SK-N-SH (cell line): ENCODE measurements around the gene TMTC2. TPM values are rescaled to one million over a fixed set of nuclear protein-coding genes. Genes with fewer than 3 reads are reported as not detected.

Experiments used
- CTCF ChIA-PET: fragments of 300-600, 350-600 bp; formaldehyde crosslinking; extraction: SDS; loops from one replicate; lab custom pipeline; 2021; lab: Yijun Ruan, JAX
- POLR2A ChIA-PET: fragments of 350-600 bp; sonication (Branson Sonifier 250); formaldehyde crosslinking; extraction: SDS; loops from one replicate; lab custom pipeline; 2020; ENCODE audit warnings: antibody characterized with exemption, inconsistent platforms; lab: Yijun Ruan, JAX
- DNase-seq: peaks from one replicate; pipeline ENCODE4 v3.0.0; 2012
- H2AFZ ChIP-seq: fragments of 200-600 bp; sonication (generic); 2 replicates; pipeline ENCODE4 v1.8.1; 2016; ENCODE audit warnings: antibody characterized with exemption, mild to moderate bottlenecking, low read depth
- H3F3A ChIP-seq: fragments of 200-600 bp; sonication (generic); replicated peaks from 2 replicates; pipeline ENCODE3; 2016; ENCODE audit warnings: antibody characterized with exemption, mild to moderate bottlenecking; ENCODE audit not compliant: insufficient read depth
- H3K27ac ChIP-seq, 2 experiments: fragments of 200-500 bp in 1 of 2; fragments of 200-600 bp in 1 of 2; sonication (Bioruptor generic) in 1 of 2; sonication (generic), shearing (Covaris generic) in 1 of 2; 2 replicates each; pipeline versions ENCODE4 v1.5.1 to v1.6.1; 2014 to 2016; ENCODE audit warnings: low read depth in 2 of 2, inconsistent platforms in 1 of 2, low read length in 1 of 2, mild to moderate bottlenecking in 1 of 2, mixed read lengths in 1 of 2
- H3K27me3 ChIP-seq: fragments of 200-600 bp; sonication (generic), shearing (Covaris generic); 2 replicates; pipeline ENCODE4 v1.6.1; 2016; ENCODE audit warnings: mixed run types; ENCODE audit not compliant: insufficient read depth
- H3K36me3 ChIP-seq, 2 experiments: fragments of 200-500 bp in 1 of 2; fragments of 200-600 bp in 1 of 2; sonication (Bioruptor generic) in 1 of 2; sonication (generic) in 1 of 2; replicated peaks in 1 of 2; 2 replicates each; pipeline versions ENCODE3 to v1.5.1; 2014 to 2016; ENCODE audit warnings: low read length in 1 of 2, mild to moderate bottlenecking in 1 of 2; ENCODE audit not compliant: insufficient read depth in 2 of 2, control insufficient read depth in 1 of 2
- H3K4me1 ChIP-seq, 2 experiments: fragments of 200-500 bp in 1 of 2; fragments of 200-600 bp in 1 of 2; sonication (Bioruptor generic) in 1 of 2; sonication (generic), shearing (Covaris generic) in 1 of 2; 2 replicates each; pipeline versions ENCODE4 v1.5.1 to v1.6.1; 2014 to 2016; ENCODE audit warnings: low read depth in 1 of 2, low read length in 1 of 2, mixed run types in 1 of 2; ENCODE audit not compliant: insufficient read depth in 2 of 2, control insufficient read depth in 1 of 2
- H3K4me2 ChIP-seq: fragments of 200-600 bp; sonication (generic), shearing (Covaris generic); 2 replicates; pipeline ENCODE4 v1.6.1; 2017; ENCODE audit warnings: mixed run types
- H3K4me3 ChIP-seq, 2 experiments: fragments of 200-500 bp in 1 of 2; fragments of 200-600 bp in 1 of 2; sonication (Bioruptor generic) in 1 of 2; sonication (generic), shearing (Covaris generic) in 1 of 2; 2 replicates each; pipeline versions ENCODE4 v1.5.1 to v1.8.1; 2014 to 2016; ENCODE audit warnings: low read depth in 2 of 2, inconsistent platforms in 1 of 2, low read length in 1 of 2, mild to moderate bottlenecking in 1 of 2, mixed read lengths in 1 of 2, moderate library complexity in 1 of 2
- H3K79me2 ChIP-seq: fragments of 200-600 bp; sonication (generic); 2 replicates; pipeline ENCODE4 v1.8.1; 2017; ENCODE audit warnings: mild to moderate bottlenecking; ENCODE audit not compliant: insufficient read depth
- H3K9ac ChIP-seq: fragments of 200-600 bp; sonication (generic); 2 replicates; pipeline ENCODE4 v1.6.1; 2017; ENCODE audit warnings: mixed run types
- H3K9me2 ChIP-seq: fragments of 200-600 bp; sonication (generic); 2 replicates; pipeline ENCODE4 v1.6.1; 2017; ENCODE audit warnings: mixed run types
- H3K9me3 ChIP-seq: fragments of 200-600 bp; sonication (generic); 2 replicates; pipeline ENCODE4 v1.6.1; 2017; ENCODE audit warnings: mixed run types, mild to moderate bottlenecking, moderate library complexity
- H4K20me1 ChIP-seq: fragments of 200-600 bp; sonication (generic); 2 replicates; pipeline ENCODE4 v1.6.1; 2017; ENCODE audit warnings: mild to moderate bottlenecking, mixed run types; ENCODE audit not compliant: insufficient read depth
- ELF1 ChIP-seq: IDR thresholded peaks from 2 replicates; pipeline ENCODE4 v1.4.0; 2012
- FOSL2 ChIP-seq: IDR thresholded peaks from 2 replicates; pipeline ENCODE4 v1.4.0; 2012; ENCODE audit warnings: low read depth, mild to moderate bottlenecking, moderate library complexity, borderline replicate concordance
- FOXJ3 ChIP-seq: sonication (generic); formaldehyde crosslinking; IDR thresholded peaks from 2 replicates; pipeline ENCODE4 v1.5.1; 2020; ENCODE audit warnings: mild to moderate bottlenecking, missing genetic modification reagents
- GATA2 ChIP-seq: sonication (generic); formaldehyde crosslinking; IDR thresholded peaks from 2 replicates; pipeline ENCODE4 v1.5.0; 2020; ENCODE audit warnings: mild to moderate bottlenecking, missing genetic modification reagents
- JUND ChIP-seq: IDR thresholded peaks from 2 replicates; pipeline ENCODE4 v1.4.0; 2012
- MAX ChIP-seq: IDR thresholded peaks from 2 replicates; pipeline ENCODE4 v1.4.0; 2012; ENCODE audit warnings: low read depth
- MEF2A ChIP-seq: IDR thresholded peaks from 2 replicates; pipeline ENCODE4 v1.4.0; 2012; ENCODE audit warnings: low read depth, borderline replicate concordance
- RAD21 ChIP-seq: IDR thresholded peaks from 2 replicates; pipeline ENCODE4 v1.6.1; 2012; ENCODE audit warnings: mild to moderate bottlenecking, low read length
- RCOR1 ChIP-seq: fragments of 150-350 bp; IDR thresholded peaks from 2 replicates; pipeline ENCODE4 v1.6.1; 2017; ENCODE audit warnings: antibody characterized with exemption, low read length
- SIN3A ChIP-seq: IDR thresholded peaks from 2 replicates; pipeline ENCODE4 v1.6.1; 2012; ENCODE audit warnings: low read depth, mild to moderate bottlenecking, low read length, moderate library complexity, borderline replicate concordance
- TCF12 ChIP-seq: IDR thresholded peaks from 2 replicates; pipeline ENCODE4 v1.4.0; 2012
- YY1 ChIP-seq: IDR thresholded peaks from 2 replicates; pipeline ENCODE4 v1.4.0; 2012; ENCODE audit warnings: low read depth, mild to moderate bottlenecking
- ZBTB33 ChIP-seq: IDR thresholded peaks from 2 replicates; pipeline ENCODE4 v1.4.0; 2012; ENCODE audit warnings: low read depth, borderline replicate concordance
- WGBS: methylation state at CpG from one replicate; pipeline ENCODE4 v1.1.6; 2017; ENCODE audit warnings: low lambda C conversion rate; 5-methylcytosine and 5-hydroxymethylcytosine counted together
- polyA plus RNA-seq, 3 experiments: library from polyadenylated mRNA; depleted of rRNA; stranded (reverse); fragments of >200 nt; gene quantifications; 2 replicates each; pipeline ENCODE4 v1.2.3, GENCODE V29; 2012
- TF ChIP-seq, protein P1 (sequence below): IDR thresholded peaks from 2 replicates; pipeline ENCODE4; 2012

Gene TMTC2
- polyA plus RNA-seq, 1 of the 3 experiments (the other 2 are of a cell fraction), result 4.1 TPM

GRCh38 chr12:82953397-82953796 lies 266.7 kb downstream of the TMTC2 start:
- CTCF ChIA-PET, result no interaction called here
- H3F3A ChIP-seq, result no peaks in the 10 kb centered on the region
- no peak overlapping the region; a peak in 2 of 4 replicates for H3K27ac ChIP-seq
- peaks cover 0 to 13% of the 10 kb centered on the region in 2 experiments; a peak in 2 of 4 replicates for H3K4me1 ChIP-seq
- H3K4me3 ChIP-seq, result no peak overlapping the region
- POLR2A ChIA-PET, result no interaction called here
- H2AFZ ChIP-seq, result no peak overlapping the region
- H3K36me3 ChIP-seq, result no peaks in the 10 kb centered on the region
- no peaks in the 10 kb centered on the region for H3K79me2 ChIP-seq
- H3K9me2 ChIP-seq, result no peaks in the 10 kb centered on the region
- no peak for TF ChIP-seq MEF2A
- no peak for TF ChIP-seq ZBTB33
- no peak for TF ChIP-seq JUND
- TF ChIP-seq RCOR1, result no peak
- TF ChIP-seq FOSL2, result no peak
- TF ChIP-seq, protein P1, sequence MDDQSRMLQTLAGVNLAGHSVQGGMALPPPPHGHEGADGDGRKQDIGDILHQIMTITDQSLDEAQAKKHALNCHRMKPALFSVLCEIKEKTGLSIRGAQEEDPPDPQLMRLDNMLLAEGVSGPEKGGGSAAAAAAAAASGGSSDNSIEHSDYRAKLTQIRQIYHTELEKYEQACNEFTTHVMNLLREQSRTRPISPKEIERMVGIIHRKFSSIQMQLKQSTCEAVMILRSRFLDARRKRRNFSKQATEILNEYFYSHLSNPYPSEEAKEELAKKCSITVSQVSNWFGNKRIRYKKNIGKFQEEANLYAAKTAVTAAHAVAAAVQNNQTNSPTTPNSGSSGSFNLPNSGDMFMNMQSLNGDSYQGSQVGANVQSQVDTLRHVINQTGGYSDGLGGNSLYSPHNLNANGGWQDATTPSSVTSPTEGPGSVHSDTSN, result no peak
- no peak for TF ChIP-seq SIN3A
- TF ChIP-seq YY1, result no peak
- no peak for TF ChIP-seq RAD21
- no peak for TF ChIP-seq MAX
- TF ChIP-seq GATA2 (CRISPR knock-in tag), result no peak
- no peak overlapping the region for H3K4me2 ChIP-seq
- H3K9ac ChIP-seq, result no peak overlapping the region
- WGBS, result 88% methylated on average over 1 of the region's 1 CpG
- H3K27me3 ChIP-seq, result no peaks in the 10 kb centered on the region
- H3K9me3 ChIP-seq, result no peaks in the 10 kb centered on the region
- no peaks in the 10 kb centered on the region for H4K20me1 ChIP-seq
- DNase-seq, result no peak

- no peaks in the 10 kb centered on the region for H3K9me3 ChIP-seq
- CTCF ChIA-PET, result no interaction called here
- no peaks in the 10 kb centered on the region for H3F3A ChIP-seq
- no peak for DNase-seq
- no peaks in the 10 kb centered on the region for H3K9me2 ChIP-seq
- H3K4me3 ChIP-seq, result no peak overlapping the region
- no peaks in the 10 kb centered on the region for H3K27me3 ChIP-seq
- peaks cover 0 to 13% of the 10 kb centered on the region in 2 experiments; a peak in 2 of 4 replicates for H3K4me1 ChIP-seq
- TF ChIP-seq FOSL2, result no peak
- TF ChIP-seq TCF12, result no peak
- TF ChIP-seq ELF1, result no peak
- TF ChIP-seq SIN3A, result no peak
- TF ChIP-seq FOXJ3 (CRISPR knock-in tag), result no peak
- H4K20me1 ChIP-seq, result no peaks in the 10 kb centered on the region
- WGBS, result 95% methylated on average over 3 of the region's 3 CpGs
- no peak overlapping the region for H3K9ac ChIP-seq
- no peaks in the 10 kb centered on the region for H3K36me3 ChIP-seq
- H2AFZ ChIP-seq, result no peak overlapping the region
- no peak overlapping the region for H3K4me2 ChIP-seq
- H3K27ac ChIP-seq, result peak overlapping the region in 1 of 2 experiments; percentile 36; a peak in 2 of 4 replicates
- POLR2A ChIA-PET, result no interaction called here
- H3K79me2 ChIP-seq, result no peaks in the 10 kb centered on the region
Measured at GRCh38 chr12:82954064-82954463, 267.4 kb downstream of the TMTC2 start.
